Fibroblast of lung (primary cell): ENCODE measurements around the gene MMP14. TPM values are rescaled to one million over a fixed set of nuclear protein-coding genes. Genes with fewer than 3 reads are reported as not detected.

Experiments
- DNase-seq, 2 donors: peaks; one replicate each; pipeline versions ENCODE4 v3.0.0 to v3.0.0-alpha.2; 2010; ENCODE audit warnings: low read depth in 2 of 2
- H2AFZ ChIP-seq: 2 replicates; pipeline ENCODE4 v1.5.1; 2012; ENCODE audit warnings: low read length, control low read depth, inconsistent platforms
- H3K27ac ChIP-seq: 2 replicates; pipeline ENCODE4 v1.5.1; 2011; ENCODE audit warnings: low read length, control low read depth; ENCODE audit not compliant: insufficient read depth
- H3K27me3 ChIP-seq: 2 replicates; pipeline ENCODE4 v1.5.1; 2011; ENCODE audit warnings: mild to moderate bottlenecking, low read length; ENCODE audit not compliant: control insufficient read depth, insufficient read depth
- H3K36me3 ChIP-seq: 2 replicates; pipeline ENCODE4 v1.5.1; 2011; ENCODE audit warnings: low read length; ENCODE audit not compliant: control insufficient read depth, insufficient read depth
- H3K4me1 ChIP-seq: 2 replicates; pipeline ENCODE4 v1.5.1; 2011; ENCODE audit warnings: low read length; ENCODE audit not compliant: control insufficient read depth, insufficient read depth; ENCODE audit errors: extremely low read depth
- H3K4me2 ChIP-seq: 2 replicates; pipeline ENCODE4 v1.5.1; 2011; ENCODE audit warnings: low read length, control low read depth; ENCODE audit not compliant: insufficient read depth; ENCODE audit errors: extremely low read depth
- H3K4me3 ChIP-seq, 4 experiments: fragments of 200-600 bp in 1 of 4; sonication (generic) in 1 of 4; replicated peaks in 1 of 4; 2 replicates each; pipeline ENCODE4 v1.5.1; 2011 to 2016; ENCODE audit warnings: low read length in 4 of 4, low read depth in 3 of 4, mild to moderate bottlenecking in 3 of 4, control low read depth in 2 of 4, inconsistent platforms in 1 of 4, mixed read lengths in 1 of 4; ENCODE audit not compliant: insufficient read depth in 1 of 4; ENCODE audit errors: control extremely low read depth in 1 of 4
- H3K79me2 ChIP-seq: 2 replicates; pipeline ENCODE4 v1.5.1; 2012; ENCODE audit warnings: mild to moderate bottlenecking, low read length, inconsistent platforms; ENCODE audit not compliant: control insufficient read depth, insufficient read depth
- H3K9ac ChIP-seq: 2 replicates; pipeline ENCODE4 v1.5.1; 2011; ENCODE audit warnings: mild to moderate bottlenecking, low read length, control low read depth; ENCODE audit not compliant: insufficient read depth
- H3K9me3 ChIP-seq: 2 replicates; pipeline ENCODE4 v1.5.1; 2012; ENCODE audit warnings: low read depth, low read length; ENCODE audit not compliant: control insufficient read depth, insufficient read depth
- H4K20me1 ChIP-seq: 2 replicates; pipeline ENCODE4 v1.5.1; 2011; ENCODE audit warnings: low read length; ENCODE audit not compliant: control insufficient read depth, insufficient read depth; ENCODE audit errors: extremely low read depth
- EZH2 ChIP-seq: IDR thresholded peaks from 2 replicates; pipeline ENCODE4 v1.5.1; 2012; ENCODE audit warnings: low read length, control low read depth, mild to moderate bottlenecking; ENCODE audit errors: missing control alignments
- polyA plus RNA-seq, 2 donors: library from polyadenylated mRNA; depleted of rRNA in 1 of 2; stranded (reverse) in 1 of 2; unstranded in 1 of 2; fragments of >200 nt; gene quantifications; 2 replicates each; pipeline ENCODE4 v1.2.1, GENCODE V29; 2011 to 2012; ENCODE audit warnings: missing spikeins in 1 of 2
- total RNA-seq: library from RNA; depleted of rRNA; stranded (reverse); fragments of >200 nt; gene quantifications from 2 replicates; pipeline ENCODE4 v1.2.1, GENCODE V29; 2014
- TF ChIP-seq, protein P1 (sequence below), 2 donors: IDR thresholded peaks in 1 of 2; conservative IDR thresholded peaks in 1 of 2; 1 replicate in 1 of 2; 2 replicates in 1 of 2; pipeline ENCODE4 v1.5.1; 2011 to 2012; ENCODE audit warnings: low read length in 2 of 2, control low read depth in 1 of 2, inconsistent platforms in 1 of 2, low read depth in 1 of 2, mild to moderate bottlenecking in 1 of 2

Gene MMP14
- total and polyA plus RNA-seq, 2 donors (not counting 1 experiment from before 2014, with no cell fraction given): 375 to 397 TPM

- Histone ChIP-seq H3K9me3 (no peaks in the 10 kb centered on the region), H3K4me1 (peaks cover 6% of the 10 kb centered on the region), H2AFZ (no peak overlapping the region), H3K27me3 (no peaks in the 10 kb centered on the region), H3K9ac (no peak overlapping the region), H3K36me3 (peaks cover 7% of the 10 kb centered on the region), H3K4me3 (no peak overlapping the region), H4K20me1 (no peaks in the 10 kb centered on the region), H3K4me2 (no peak overlapping the region), H3K27ac (no peak overlapping the region), H3K79me2 (no peaks in the 10 kb centered on the region)
- TF ChIP-seq EZH2: no peak
- TF ChIP-seq, protein P1, sequence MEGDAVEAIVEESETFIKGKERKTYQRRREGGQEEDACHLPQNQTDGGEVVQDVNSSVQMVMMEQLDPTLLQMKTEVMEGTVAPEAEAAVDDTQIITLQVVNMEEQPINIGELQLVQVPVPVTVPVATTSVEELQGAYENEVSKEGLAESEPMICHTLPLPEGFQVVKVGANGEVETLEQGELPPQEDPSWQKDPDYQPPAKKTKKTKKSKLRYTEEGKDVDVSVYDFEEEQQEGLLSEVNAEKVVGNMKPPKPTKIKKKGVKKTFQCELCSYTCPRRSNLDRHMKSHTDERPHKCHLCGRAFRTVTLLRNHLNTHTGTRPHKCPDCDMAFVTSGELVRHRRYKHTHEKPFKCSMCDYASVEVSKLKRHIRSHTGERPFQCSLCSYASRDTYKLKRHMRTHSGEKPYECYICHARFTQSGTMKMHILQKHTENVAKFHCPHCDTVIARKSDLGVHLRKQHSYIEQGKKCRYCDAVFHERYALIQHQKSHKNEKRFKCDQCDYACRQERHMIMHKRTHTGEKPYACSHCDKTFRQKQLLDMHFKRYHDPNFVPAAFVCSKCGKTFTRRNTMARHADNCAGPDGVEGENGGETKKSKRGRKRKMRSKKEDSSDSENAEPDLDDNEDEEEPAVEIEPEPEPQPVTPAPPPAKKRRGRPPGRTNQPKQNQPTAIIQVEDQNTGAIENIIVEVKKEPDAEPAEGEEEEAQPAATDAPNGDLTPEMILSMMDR (conservative IDR thresholded peaks at IDR 0.05 in 1 of 2, IDR thresholded peaks at IDR 0.05 in 1 of 2; ENCODE audit: low read depth in 1 of 2, low read length in 2 of 2): no peak
- DNase-seq: peak; percentile 47 to 62
Observed at GRCh38 chr14:22882529-22883172, 46.3 kb downstream of the MMP14 start.

DNA sequence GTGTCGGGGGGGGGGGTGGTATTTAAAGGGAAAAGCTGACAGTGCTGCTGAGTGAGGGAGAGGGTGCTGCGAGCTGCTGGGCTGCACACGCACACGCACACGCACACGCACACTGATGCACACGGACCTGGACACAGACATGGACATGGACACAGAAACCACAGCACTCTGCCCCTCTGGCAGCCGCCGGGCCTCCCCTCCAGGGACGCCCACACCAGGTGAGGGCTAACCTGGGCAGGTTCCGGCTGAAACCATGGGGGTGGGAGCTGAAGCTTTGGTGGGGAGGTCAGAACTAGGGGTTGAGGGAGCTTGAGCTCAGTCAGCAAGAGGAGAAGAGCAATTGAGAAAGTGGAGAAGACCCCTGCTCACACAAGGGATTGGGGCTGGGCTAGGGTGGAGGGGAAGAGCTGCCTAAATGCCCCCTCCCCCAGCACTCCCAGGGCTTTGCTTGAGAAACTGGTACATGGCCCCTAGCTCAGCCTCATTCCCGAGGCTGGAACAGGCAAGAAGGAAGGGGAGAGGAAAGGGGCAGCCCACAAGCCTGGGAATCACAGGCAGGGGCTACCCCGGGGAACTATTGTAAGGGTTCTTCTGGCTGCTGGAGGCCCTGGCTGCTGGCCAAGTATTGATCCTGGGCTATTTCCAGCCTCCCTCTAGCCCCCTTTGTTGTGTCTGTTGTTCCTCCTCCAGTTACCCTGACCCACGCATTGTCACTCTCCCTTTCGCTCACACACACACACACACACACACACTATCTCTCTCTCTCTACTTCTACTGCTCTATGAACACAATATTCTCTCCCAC is 47.0 kb downstream of the MMP14 start, which contains the start of gene REM2:
REM2 (plus strand) TSS at position 50 of the 804 bp plus-strand sequence; CDS start at position 116, 66 bp downstream.
- TF ChIP-seq EZH2: no peak
- TF ChIP-seq, protein P1 (conservative IDR thresholded peaks at IDR 0.05 in 1 of 2, IDR thresholded peaks at IDR 0.05 in 1 of 2; ENCODE audit: low read depth in 1 of 2, low read length in 2 of 2): no peak
- Histone ChIP-seq H3K4me3 (no peak within 1 kb of the TSS), H3K4me2 (peak within 1 kb of the TSS; percentile 3), H4K20me1 (no peaks in the 10 kb centered on the region), H3K27me3 (no peaks in the 10 kb centered on the region), H3K36me3 (peaks cover 3% of the 10 kb centered on the region), H3K9ac (no peak within 1 kb of the TSS), H3K79me2 (no peaks in the 10 kb centered on the region), H3K9me3 (no peaks in the 10 kb centered on the region), H3K27ac (no peak within 1 kb of the TSS), H2AFZ (no peak within 1 kb of the TSS), H3K4me1 (peaks cover 7% of the 10 kb centered on the region)
- no peak for DNase-seq

DNA sequence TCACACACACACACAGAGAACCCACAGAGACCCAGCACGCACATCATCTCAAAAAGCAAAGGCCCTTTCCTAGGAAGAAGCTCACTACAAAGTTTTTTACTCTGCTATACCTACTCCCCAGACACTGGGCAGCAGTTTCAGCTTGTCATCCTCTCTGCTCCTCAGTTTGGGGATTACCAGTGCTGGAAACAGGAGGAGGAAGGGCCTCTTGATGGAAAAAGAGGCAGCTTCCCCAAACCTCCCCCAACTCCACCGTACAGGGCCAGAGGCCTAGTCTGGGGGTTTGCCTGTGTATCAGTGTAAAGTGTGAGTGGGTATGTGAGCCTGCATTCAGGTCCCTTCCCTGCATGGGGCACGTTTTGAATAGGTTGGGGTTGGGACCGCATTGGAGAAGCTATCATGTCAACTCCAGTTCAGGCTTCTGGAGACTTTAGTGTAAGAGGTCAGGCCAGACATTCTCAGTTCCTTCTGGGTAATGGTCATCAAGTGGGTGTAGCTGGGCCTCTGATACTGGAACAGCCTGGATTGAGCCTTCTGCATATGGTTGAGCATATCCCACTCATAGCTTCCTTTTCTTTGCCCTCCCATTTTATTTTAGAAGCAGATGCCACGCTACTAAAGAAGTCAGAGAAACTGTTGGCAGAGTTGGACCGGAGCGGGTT is 47.8 kb downstream of the MMP14 start:
- Histone ChIP-seq H2AFZ (no peak overlapping the region), H3K4me2 (no peak overlapping the region), H4K20me1 (no peaks in the 10 kb centered on the region), H3K36me3 (no peaks in the 10 kb centered on the region), H3K4me3 (no peak overlapping the region), H3K27ac (no peak overlapping the region), H3K27me3 (no peaks in the 10 kb centered on the region), H3K4me1 (peaks cover 7% of the 10 kb centered on the region), H3K79me2 (no peaks in the 10 kb centered on the region), H3K9me3 (no peaks in the 10 kb centered on the region), H3K9ac (no peak overlapping the region)
- no peak for TF ChIP-seq EZH2
- TF ChIP-seq, protein P1 (conservative IDR thresholded peaks at IDR 0.05 in 1 of 2, IDR thresholded peaks at IDR 0.05 in 1 of 2; ENCODE audit: low read depth in 1 of 2, low read length in 2 of 2): no peak
- no peak for DNase-seq
